NCI-H2196 treated with DMSO at 0.1 percent for 48 hours (cell line): Measurements from ENCODE around the gene LRCH1.

Source experiments
- DNase-seq: peaks from one replicate; lab custom pipeline; 2025; ENCODE audit not compliant: unreplicated experiment; lab: John Stamatoyannopoulos, UW

LRCH1 gene

GRCh38 chr13:46561286-46561685 is 8.3 kb downstream of the LRCH1 start:
- DNase-seq: no peak

GRCh38 chr13:46561691-46562090 is 8.7 kb downstream of the LRCH1 start:
- no peak for DNase-seq

GRCh38 chr13:46562152-46562551 is 9.2 kb downstream of the LRCH1 start:
- DNase-seq: no peak

- no peak for DNase-seq
Measured at GRCh38 chr13:46562581-46562980, 9.6 kb downstream of the LRCH1 start.

- DNase-seq: no peak
Measured at GRCh38 chr13:46565808-46566750, 13.1 kb downstream of the LRCH1 start.

GRCh38 chr13:46567671-46568070 is 14.7 kb downstream of the LRCH1 start:
- no peak for DNase-seq

- no peak for DNase-seq
Measured at GRCh38 chr13:46569456-46569855, 16.5 kb downstream of the LRCH1 start.

GRCh38 chr13:46570273-46570672 is 17.3 kb downstream of the LRCH1 start:
- DNase-seq: no peak

- peak; percentile 4 for DNase-seq
Measured at GRCh38 chr13:46571189-46571908, 18.4 kb downstream of the LRCH1 start.

GRCh38 chr13:46571909-46572595 is 19.1 kb downstream of the LRCH1 start:
- no peak for DNase-seq

GRCh38 chr13:46572752-46573431 is 19.9 kb downstream of the LRCH1 start:
- no peak for DNase-seq

- no peak for DNase-seq
Measured at GRCh38 chr13:46575301-46575771, 22.4 kb downstream of the LRCH1 start.

- no peak for DNase-seq
Measured at GRCh38 chr13:46575818-46576221, 22.9 kb downstream of the LRCH1 start.

GRCh38 chr13:46576762-46577161 is 23.8 kb downstream of the LRCH1 start:
- DNase-seq: no peak

GRCh38 chr13:46577696-46578589 is 25.0 kb downstream of the LRCH1 start:
- no peak for DNase-seq

GRCh38 chr13:46578590-46578975 is 25.6 kb downstream of the LRCH1 start:
- no peak for DNase-seq

- no peak for DNase-seq
Measured at GRCh38 chr13:46580362-46580839, 27.4 kb downstream of the LRCH1 start.

- DNase-seq: no peak
Measured at GRCh38 chr13:46582190-46582589, 29.2 kb downstream of the LRCH1 start.

- no peak for DNase-seq
Measured at GRCh38 chr13:46586751-46587514, 34.0 kb downstream of the LRCH1 start.
